SU-DHL-6 (cell line): ENCODE results near the gene MXRA5.
"Not testable (repeated sequence)": the region's sequence is repeated elsewhere in the genome, so short reads cannot be mapped to it uniquely, and the experiment has no call there.

Source experiments
- H2AFZ ChIP-seq: fragments of 200-600 bp; sonication (generic); 2 replicates; pipeline ENCODE4 v1.6.1; 2014; ENCODE audit warnings: low read depth, mild to moderate bottlenecking, moderate library complexity, mixed read lengths, antibody characterized with exemption, low read length; ENCODE audit not compliant: severe bottlenecking
- H3F3A ChIP-seq: fragments of 200-600 bp; shearing (Covaris generic); 2 replicates; pipeline ENCODE4 v1.6.0; 2016; ENCODE audit warnings: antibody characterized with exemption, mild to moderate bottlenecking; ENCODE audit not compliant: insufficient read depth
- H3K27ac ChIP-seq: fragments of 200-600 bp; sonication (generic); 2 replicates; pipeline ENCODE4 v1.5.1; 2016; ENCODE audit warnings: low read depth, mild to moderate bottlenecking, low read length, moderate library complexity, mixed read lengths
- H3K27me3 ChIP-seq: fragments of 200-600 bp; sonication (generic), shearing (Covaris generic); 2 replicates; pipeline ENCODE4 v1.6.0; 2014; ENCODE audit warnings: mild to moderate bottlenecking, low read length
- H3K36me3 ChIP-seq: fragments of 200-600 bp; sonication (generic); 2 replicates; pipeline ENCODE4 v1.6.1; 2014; ENCODE audit warnings: mild to moderate bottlenecking, low read length, mixed read lengths
- H3K4me2 ChIP-seq: fragments of 300-600, 200-600 bp; shearing (Covaris generic), sonication (generic); 2 replicates; pipeline ENCODE4 v1.6.0; 2014; ENCODE audit warnings: low read length, low read depth, mild to moderate bottlenecking; ENCODE audit not compliant: poor library complexity, severe bottlenecking
- H3K4me3 ChIP-seq: fragments of 200-600 bp; sonication (generic); 2 replicates; pipeline ENCODE4 v1.5.1; 2014; ENCODE audit warnings: antibody characterized with exemption, low read length, mild to moderate bottlenecking, mixed read lengths; ENCODE audit not compliant: insufficient read depth, poor library complexity, severe bottlenecking
- H3K79me2 ChIP-seq: fragments of 200-600 bp; sonication (generic); 2 replicates; pipeline ENCODE4 v1.6.1; 2014; ENCODE audit warnings: mild to moderate bottlenecking, low read length, moderate library complexity; ENCODE audit not compliant: insufficient read depth
- H3K9ac ChIP-seq: fragments of 200-600 bp; sonication (generic); 2 replicates; pipeline ENCODE4 v1.7.0; 2014; ENCODE audit warnings: mild to moderate bottlenecking, low read length
- H3K9me2 ChIP-seq: fragments of 200-600 bp; sonication (generic); replicated peaks from 2 replicates; pipeline ENCODE4 v1.6.1; 2014; ENCODE audit warnings: low read length; ENCODE audit not compliant: insufficient read depth
- H3K9me3 ChIP-seq: fragments of 200-600 bp; sonication (generic); 2 replicates; pipeline ENCODE4 v1.6.1; 2014; ENCODE audit warnings: low read length, mixed read lengths; ENCODE audit not compliant: insufficient read depth
- H4K20me1 ChIP-seq: fragments of 200-600 bp; sonication (generic); 2 replicates; pipeline ENCODE4 v1.6.1; 2014; ENCODE audit warnings: low read depth, mild to moderate bottlenecking, antibody characterized with exemption, low read length, moderate library complexity, mixed read lengths
- EZH2phosphoT487 ChIP-seq: fragments of 200-600 bp; sonication (generic), shearing (Covaris generic); conservative IDR thresholded peaks from 2 replicates; pipeline ENCODE4 v1.6.1; 2018; ENCODE audit warnings: mild to moderate bottlenecking, antibody characterized with exemption, low read length, moderate library complexity, mixed read lengths
- TF ChIP-seq, protein P1 (sequence below): fragments of 200-600 bp; sonication (generic); IDR thresholded peaks from one replicate; pipeline ENCODE4 v1.5.1; 2017; ENCODE audit warnings: antibody characterized with exemption, mild to moderate bottlenecking, low read length, moderate library complexity; ENCODE audit not compliant: insufficient read depth, poor library complexity, severe bottlenecking

The MXRA5 gene

DNA sequence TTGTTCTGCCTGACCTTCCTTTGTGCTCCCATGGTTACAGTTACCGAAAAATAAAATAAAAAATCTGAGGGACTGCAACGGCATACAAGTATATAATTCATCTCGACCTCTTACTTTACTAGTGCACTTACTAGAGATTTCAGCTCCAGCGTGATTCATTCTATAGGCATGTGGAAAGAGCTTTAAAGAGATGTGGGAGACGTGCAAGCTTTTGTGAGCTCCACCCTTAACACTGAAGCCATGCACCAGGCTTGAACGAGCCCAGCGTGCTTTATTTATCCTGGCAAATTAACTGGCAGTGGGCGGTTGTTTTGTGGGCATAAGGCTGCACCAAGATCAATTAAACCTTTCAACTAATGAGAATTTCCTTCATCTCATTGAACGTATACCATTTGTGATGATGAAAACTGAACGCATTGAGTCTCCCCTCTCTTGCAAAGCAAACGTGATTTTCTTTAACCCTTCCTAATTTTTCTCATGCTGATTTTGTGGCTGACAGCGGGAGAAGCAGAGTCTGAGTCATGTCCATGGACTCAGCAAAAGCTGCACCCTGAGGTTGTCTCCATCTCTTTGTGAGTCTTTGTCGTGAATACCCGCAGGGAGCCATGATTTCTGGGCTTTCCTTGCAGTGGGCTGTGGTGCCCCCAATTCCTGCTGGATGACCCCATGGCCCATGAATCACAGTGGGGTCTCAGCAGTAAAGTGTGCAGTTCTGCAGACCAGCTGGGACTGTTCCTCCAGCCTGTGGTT lies 60.1 kb downstream of the MXRA5 start:
- no peaks in the 10 kb centered on the region for H3F3A ChIP-seq
- no peaks in the 10 kb centered on the region for H3K9me2 ChIP-seq
- H4K20me1 ChIP-seq, result no peaks in the 10 kb centered on the region
- H2AFZ ChIP-seq, result no peak overlapping the region
- no peaks in the 10 kb centered on the region for H3K27me3 ChIP-seq
- H3K9ac ChIP-seq, result no peak overlapping the region
- H3K79me2 ChIP-seq, result no peaks in the 10 kb centered on the region
- no peaks in the 10 kb centered on the region for H3K9me3 ChIP-seq
- H3K36me3 ChIP-seq, result no peaks in the 10 kb centered on the region
- TF ChIP-seq, protein P1, sequence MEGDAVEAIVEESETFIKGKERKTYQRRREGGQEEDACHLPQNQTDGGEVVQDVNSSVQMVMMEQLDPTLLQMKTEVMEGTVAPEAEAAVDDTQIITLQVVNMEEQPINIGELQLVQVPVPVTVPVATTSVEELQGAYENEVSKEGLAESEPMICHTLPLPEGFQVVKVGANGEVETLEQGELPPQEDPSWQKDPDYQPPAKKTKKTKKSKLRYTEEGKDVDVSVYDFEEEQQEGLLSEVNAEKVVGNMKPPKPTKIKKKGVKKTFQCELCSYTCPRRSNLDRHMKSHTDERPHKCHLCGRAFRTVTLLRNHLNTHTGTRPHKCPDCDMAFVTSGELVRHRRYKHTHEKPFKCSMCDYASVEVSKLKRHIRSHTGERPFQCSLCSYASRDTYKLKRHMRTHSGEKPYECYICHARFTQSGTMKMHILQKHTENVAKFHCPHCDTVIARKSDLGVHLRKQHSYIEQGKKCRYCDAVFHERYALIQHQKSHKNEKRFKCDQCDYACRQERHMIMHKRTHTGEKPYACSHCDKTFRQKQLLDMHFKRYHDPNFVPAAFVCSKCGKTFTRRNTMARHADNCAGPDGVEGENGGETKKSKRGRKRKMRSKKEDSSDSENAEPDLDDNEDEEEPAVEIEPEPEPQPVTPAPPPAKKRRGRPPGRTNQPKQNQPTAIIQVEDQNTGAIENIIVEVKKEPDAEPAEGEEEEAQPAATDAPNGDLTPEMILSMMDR, result no peak
- TF ChIP-seq EZH2phosphoT487, result no peak
- no peak overlapping the region for H3K4me3 ChIP-seq
- no peak overlapping the region for H3K27ac ChIP-seq
- no peak overlapping the region for H3K4me2 ChIP-seq

DNA sequence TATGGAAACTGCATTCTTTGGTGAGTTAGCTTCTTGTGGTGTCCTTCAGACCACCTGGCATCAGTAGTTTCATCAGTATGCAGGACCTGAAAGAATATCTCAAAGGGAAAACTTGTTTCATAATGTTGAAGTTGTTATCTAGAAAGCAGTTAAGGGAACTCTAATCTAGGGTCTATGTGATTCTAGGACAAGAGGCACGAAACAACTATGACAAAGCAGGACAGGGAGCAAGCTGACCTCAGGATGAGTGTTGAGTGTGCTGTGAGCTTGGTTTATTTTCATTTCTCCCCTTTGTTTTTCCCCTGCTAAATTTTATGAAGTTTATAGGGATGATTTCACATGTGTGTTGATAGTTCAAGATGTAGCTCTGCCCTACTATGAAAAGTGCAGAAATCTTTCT lies 65.7 kb downstream of the MXRA5 start:
- H4K20me1 ChIP-seq, result no peaks in the 10 kb centered on the region
- H3K4me3 ChIP-seq, result no peak overlapping the region
- H3K36me3 ChIP-seq, result no peaks in the 10 kb centered on the region
- H3K79me2 ChIP-seq, result no peaks in the 10 kb centered on the region
- H3K27ac ChIP-seq, result no peak overlapping the region
- H3F3A ChIP-seq, result no peaks in the 10 kb centered on the region
- no peak overlapping the region for H2AFZ ChIP-seq
- H3K9me2 ChIP-seq, result no peaks in the 10 kb centered on the region
- H3K9me3 ChIP-seq, result no peaks in the 10 kb centered on the region
- H3K9ac ChIP-seq, result no peak overlapping the region
- no peaks in the 10 kb centered on the region for H3K27me3 ChIP-seq
- TF ChIP-seq, protein P1, result no peak
- no peak for TF ChIP-seq EZH2phosphoT487
- no peak overlapping the region for H3K4me2 ChIP-seq

DNA sequence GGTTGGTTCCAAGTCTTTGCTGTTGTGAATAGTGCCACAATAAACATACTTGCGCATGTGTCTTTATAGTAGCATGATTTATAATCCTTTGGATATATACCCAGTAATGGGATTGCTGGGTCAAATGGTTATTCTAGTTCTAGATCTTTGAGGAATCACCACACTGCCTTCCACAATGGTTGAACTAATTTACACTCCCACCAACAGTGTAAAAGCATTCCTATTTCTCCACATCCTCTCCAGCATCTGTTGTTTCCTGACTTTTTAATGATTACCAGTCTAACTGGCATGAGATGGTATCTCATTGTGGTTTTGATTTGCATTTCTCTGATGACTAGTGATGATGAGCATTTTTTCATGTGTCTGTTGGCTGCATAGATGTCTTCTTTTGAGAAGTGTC lies 72.8 kb downstream of the MXRA5 start:
- not testable (repeated sequence) for H3F3A ChIP-seq, H2AFZ ChIP-seq, H4K20me1 ChIP-seq, H3K9me3 ChIP-seq, H3K9me2 ChIP-seq, H3K27me3 ChIP-seq, H3K79me2 ChIP-seq, H3K27ac ChIP-seq, H3K9ac ChIP-seq, H3K4me3 ChIP-seq, H3K36me3 ChIP-seq, H3K4me2 ChIP-seq

DNA sequence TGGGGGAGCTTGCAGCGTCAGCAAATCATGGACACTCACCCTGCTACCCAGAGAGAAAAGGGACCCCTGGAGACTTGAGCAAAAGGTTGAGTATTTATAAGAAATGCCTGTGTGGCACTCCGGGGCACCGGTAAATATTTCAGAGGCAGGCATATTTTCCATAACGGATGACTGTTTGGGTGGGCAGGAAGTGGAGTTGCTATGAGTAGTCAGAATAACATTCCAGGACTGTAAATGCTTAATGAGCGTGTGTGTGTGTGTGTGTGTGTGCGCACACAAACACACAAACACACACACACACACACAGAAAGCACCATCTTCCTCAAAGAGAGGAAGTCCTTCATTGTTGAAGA lies 74.6 kb downstream of the MXRA5 start:
- H2AFZ ChIP-seq, result no peak overlapping the region
- H3K4me2 ChIP-seq, result no peak overlapping the region
- H3K9ac ChIP-seq, result no peak overlapping the region
- no peak overlapping the region for H3K27ac ChIP-seq
- no peak overlapping the region for H3K4me3 ChIP-seq
- no peaks in the 10 kb centered on the region for H4K20me1 ChIP-seq
- H3K9me3 ChIP-seq, result no peaks in the 10 kb centered on the region
- H3K27me3 ChIP-seq, result no peaks in the 10 kb centered on the region
- no peaks in the 10 kb centered on the region for H3K79me2 ChIP-seq
- no peaks in the 10 kb centered on the region for H3K36me3 ChIP-seq
- H3F3A ChIP-seq, result no peaks in the 10 kb centered on the region
- no peak for TF ChIP-seq EZH2phosphoT487
- TF ChIP-seq, protein P1, result no peak
- H3K9me2 ChIP-seq, result no peaks in the 10 kb centered on the region
